PC-3 (cell line): ENCODE results near the gene ADAMTS16.

Source experiments
- EZH2 ChIP-seq: fragments of 300-600 bp; sonication (generic); IDR thresholded peaks from one replicate; pipeline ENCODE4 v1.6.1; 2017; ENCODE audit warnings: antibody characterized with exemption, mild to moderate bottlenecking, low read length; ENCODE audit not compliant: unreplicated experiment
- TF ChIP-seq, protein P1 (sequence below): fragments of 300-600 bp; sonication (generic); conservative IDR thresholded peaks from 2 replicates; pipeline ENCODE4 v1.5.1; 2017; ENCODE audit warnings: antibody characterized with exemption, low read depth, mild to moderate bottlenecking, low read length

DNA sequence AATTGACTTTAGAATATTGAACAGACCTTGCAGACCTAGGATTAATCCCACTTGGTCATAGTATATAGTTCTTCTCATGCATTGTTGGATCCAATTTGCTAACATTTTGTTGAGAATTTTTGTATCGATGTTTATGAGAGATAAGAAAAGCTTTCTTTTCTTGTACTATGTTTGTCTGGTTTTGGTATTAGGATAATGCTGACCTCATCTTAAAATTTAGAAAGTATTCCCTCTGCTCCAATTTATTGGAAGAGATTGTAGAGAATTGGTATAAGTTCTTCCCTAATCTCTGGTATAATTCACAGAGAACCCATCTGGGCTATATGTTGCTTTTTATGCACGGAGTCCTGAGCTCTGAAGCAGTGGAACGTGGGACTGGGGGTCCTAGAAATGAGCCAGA, 67.7 kb downstream of the ADAMTS16 start:
- TF ChIP-seq, protein P1, sequence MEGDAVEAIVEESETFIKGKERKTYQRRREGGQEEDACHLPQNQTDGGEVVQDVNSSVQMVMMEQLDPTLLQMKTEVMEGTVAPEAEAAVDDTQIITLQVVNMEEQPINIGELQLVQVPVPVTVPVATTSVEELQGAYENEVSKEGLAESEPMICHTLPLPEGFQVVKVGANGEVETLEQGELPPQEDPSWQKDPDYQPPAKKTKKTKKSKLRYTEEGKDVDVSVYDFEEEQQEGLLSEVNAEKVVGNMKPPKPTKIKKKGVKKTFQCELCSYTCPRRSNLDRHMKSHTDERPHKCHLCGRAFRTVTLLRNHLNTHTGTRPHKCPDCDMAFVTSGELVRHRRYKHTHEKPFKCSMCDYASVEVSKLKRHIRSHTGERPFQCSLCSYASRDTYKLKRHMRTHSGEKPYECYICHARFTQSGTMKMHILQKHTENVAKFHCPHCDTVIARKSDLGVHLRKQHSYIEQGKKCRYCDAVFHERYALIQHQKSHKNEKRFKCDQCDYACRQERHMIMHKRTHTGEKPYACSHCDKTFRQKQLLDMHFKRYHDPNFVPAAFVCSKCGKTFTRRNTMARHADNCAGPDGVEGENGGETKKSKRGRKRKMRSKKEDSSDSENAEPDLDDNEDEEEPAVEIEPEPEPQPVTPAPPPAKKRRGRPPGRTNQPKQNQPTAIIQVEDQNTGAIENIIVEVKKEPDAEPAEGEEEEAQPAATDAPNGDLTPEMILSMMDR, result no peak
- no peak for TF ChIP-seq EZH2
